Measurements from ENCODE around the gene BANP.
"Not testable (repeated sequence)": the region's sequence is repeated elsewhere in the genome, so short reads cannot be mapped to it uniquely, and the experiment has no call there.

BANP gene

DNA sequence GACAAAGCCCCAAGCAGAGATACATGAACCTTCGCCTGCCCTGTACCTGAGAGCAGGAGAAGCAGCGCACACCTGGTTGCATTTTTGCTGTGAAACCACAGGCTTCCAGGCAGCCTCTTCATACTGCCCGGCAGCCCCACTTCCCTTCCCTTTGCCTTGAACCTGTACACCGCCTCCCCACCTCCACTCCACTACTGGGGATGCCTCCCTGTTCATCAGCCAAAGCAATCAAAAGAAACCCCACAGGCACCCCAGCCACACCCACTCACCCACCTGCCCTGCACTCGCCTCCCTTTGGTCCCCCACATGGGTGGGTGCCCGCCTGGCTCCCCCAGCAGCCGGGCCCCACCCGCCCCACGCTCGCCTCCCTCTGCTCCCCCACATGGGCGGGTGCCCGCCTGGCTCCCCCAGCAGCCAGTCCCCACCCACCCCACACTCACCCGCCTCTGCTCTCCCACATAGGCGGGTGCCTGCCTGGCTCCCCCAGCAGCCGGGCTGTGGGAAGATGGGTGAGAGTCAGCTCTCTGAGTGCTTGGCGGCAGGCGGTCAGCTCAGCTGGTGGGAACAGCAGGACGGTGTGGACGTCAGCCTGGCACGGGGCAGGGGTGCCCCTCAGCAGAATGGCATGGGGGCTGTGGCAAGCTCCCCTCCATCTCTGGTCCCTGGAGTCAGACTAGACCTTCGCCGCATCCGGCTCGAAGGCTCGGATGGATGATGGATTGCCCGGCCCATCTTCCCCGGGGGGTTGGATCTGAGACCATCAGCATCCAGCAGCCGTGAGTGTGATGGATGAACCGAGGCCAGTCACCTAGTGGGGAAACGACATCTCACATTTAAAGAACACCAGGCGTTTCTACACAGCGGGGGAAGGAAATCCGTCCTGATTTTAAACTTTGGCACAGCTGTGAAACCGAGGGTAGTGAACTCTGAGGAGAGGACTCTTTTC lies 135.6 kb downstream of the BANP start:
- H3K36me3 ChIP-seq (ENCODE audit: insufficient read depth): no peaks in the 10 kb centered on the region
- H3K27me3 ChIP-seq (ENCODE audit: insufficient read depth, low read depth): no peaks in the 10 kb centered on the region; the same call in 1 of the 2 replicates
- H4K20me1 ChIP-seq (ENCODE audit: insufficient read depth): no peaks in the 10 kb centered on the region
- H3K27ac ChIP-seq: no peak overlapping the region
- no peak overlapping the region for H2AFZ ChIP-seq (ENCODE audit: low read depth)
- H3K4me3 ChIP-seq (IDR thresholded peaks at IDR 0.05; ENCODE audit: insufficient read depth, low read depth, low read length): no peak overlapping the region
- no peaks in the 10 kb centered on the region for H3K79me2 ChIP-seq (ENCODE audit: insufficient read depth, low read depth)
- no peak for TF ChIP-seq CTCF (conservative IDR thresholded peaks at IDR 0.05; ENCODE audit: low read depth, low read length)
- no peaks in the 10 kb centered on the region for H3K4me1 ChIP-seq (ENCODE audit: low read depth, poor library complexity, severe bottlenecking)
- H3K4me2 ChIP-seq: no peak overlapping the region
- no peak overlapping the region for H3K9ac ChIP-seq

DNA sequence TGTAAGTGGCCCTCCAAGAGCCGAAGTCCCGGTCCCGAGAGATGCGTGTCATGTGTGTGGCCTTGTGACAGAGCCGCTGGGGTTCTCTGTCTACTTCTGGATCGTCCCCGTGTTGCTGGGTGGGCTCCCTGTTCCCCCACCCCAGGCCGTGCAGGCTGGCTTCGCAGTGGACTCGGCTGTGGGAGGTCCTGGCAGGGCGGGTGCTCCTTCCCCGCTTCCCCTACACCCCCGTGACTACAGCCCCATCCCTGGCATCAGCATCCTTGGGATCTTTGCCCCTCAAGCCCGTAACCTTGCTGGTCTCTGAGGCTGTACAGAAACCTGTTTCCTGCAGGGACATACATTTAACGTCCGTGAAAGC lies 136.3 kb downstream of the BANP start:
- no peaks in the 10 kb centered on the region for H3K4me1 ChIP-seq (ENCODE audit: low read depth, poor library complexity, severe bottlenecking)
- no peaks in the 10 kb centered on the region; the same call in 1 of the 2 replicates for H3K27me3 ChIP-seq (ENCODE audit: insufficient read depth, low read depth)
- H3K4me3 ChIP-seq (IDR thresholded peaks at IDR 0.05; ENCODE audit: insufficient read depth, low read depth, low read length): no peak overlapping the region
- H3K36me3 ChIP-seq (ENCODE audit: insufficient read depth): no peaks in the 10 kb centered on the region
- TF ChIP-seq CTCF (conservative IDR thresholded peaks at IDR 0.05; ENCODE audit: low read depth, low read length): no peak
- H3K79me2 ChIP-seq (ENCODE audit: insufficient read depth, low read depth): no peaks in the 10 kb centered on the region
- no peak overlapping the region for H3K4me2 ChIP-seq
- no peak overlapping the region for H3K27ac ChIP-seq
- H2AFZ ChIP-seq (ENCODE audit: low read depth): no peak overlapping the region
- no peak overlapping the region for H3K9ac ChIP-seq
- H4K20me1 ChIP-seq (ENCODE audit: insufficient read depth): no peaks in the 10 kb centered on the region

DNA sequence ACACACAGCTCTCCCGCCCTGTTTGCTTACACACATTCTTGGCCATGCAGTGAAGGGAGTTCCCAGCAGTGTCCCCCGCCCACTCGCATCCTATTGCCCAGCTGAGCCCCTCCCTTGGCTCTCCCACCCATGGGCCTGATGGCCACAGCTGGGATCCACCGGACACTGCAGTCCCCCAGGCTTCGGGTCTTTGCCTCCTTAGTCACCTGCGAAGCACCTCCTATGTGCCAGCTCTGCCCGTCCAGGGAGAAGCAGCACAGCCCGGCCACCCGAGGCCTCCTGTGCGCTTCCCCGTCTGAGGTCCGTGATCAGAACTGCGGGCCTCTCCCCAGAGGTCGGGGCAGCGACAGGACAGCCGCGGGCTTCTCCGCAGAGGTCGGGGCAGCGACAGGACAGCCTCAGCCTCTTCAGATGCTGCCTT lies 136.9 kb downstream of the BANP start:
- Histone ChIP-seq H3K9ac (no peak overlapping the region), H2AFZ (ENCODE audit: low read depth) (no peak overlapping the region), H4K20me1 (ENCODE audit: insufficient read depth) (no peaks in the 10 kb centered on the region), H3K4me1 (ENCODE audit: low read depth, poor library complexity, severe bottlenecking) (no peaks in the 10 kb centered on the region), H3K27me3 (ENCODE audit: insufficient read depth, low read depth) (no peaks in the 10 kb centered on the region; the same call in 1 of the 2 replicates), H3K27ac (no peak overlapping the region), H3K79me2 (ENCODE audit: insufficient read depth, low read depth) (no peaks in the 10 kb centered on the region), H3K4me2 (no peak overlapping the region), H3K4me3 (IDR thresholded peaks at IDR 0.05; ENCODE audit: insufficient read depth, low read depth, low read length) (no peak overlapping the region), H3K36me3 (ENCODE audit: insufficient read depth) (no peaks in the 10 kb centered on the region)
- no peak for TF ChIP-seq CTCF (conservative IDR thresholded peaks at IDR 0.05; ENCODE audit: low read depth, low read length)

DNA sequence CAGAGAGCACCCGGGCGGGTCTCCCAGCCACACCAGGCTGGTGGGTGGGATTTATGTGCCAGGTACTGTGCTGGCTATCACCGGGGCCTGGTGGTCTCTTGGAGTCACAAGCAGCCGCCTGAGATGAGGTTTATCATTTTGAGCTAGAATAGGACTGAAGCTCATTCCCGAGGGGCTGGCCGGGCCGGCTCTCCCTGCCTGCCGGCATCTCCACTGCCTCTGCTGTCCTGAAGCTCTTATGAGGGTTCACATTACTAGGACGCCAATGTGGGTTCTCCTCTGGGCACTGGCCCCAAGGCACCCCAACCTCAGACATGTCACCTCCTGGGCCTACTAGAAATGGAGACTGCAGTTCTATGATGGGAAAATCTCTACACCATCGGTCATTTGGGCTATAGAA lies 137.4 kb downstream of the BANP start:
- H3K27ac ChIP-seq; H3K4me3 ChIP-seq (IDR thresholded peaks at IDR 0.05; ENCODE audit: insufficient read depth, low read depth, low read length); H3K79me2 ChIP-seq (ENCODE audit: insufficient read depth, low read depth); H3K27me3 ChIP-seq (ENCODE audit: insufficient read depth, low read depth); H4K20me1 ChIP-seq (ENCODE audit: insufficient read depth); H3K9ac ChIP-seq; H3K4me2 ChIP-seq; H3K36me3 ChIP-seq (ENCODE audit: insufficient read depth); H2AFZ ChIP-seq (ENCODE audit: low read depth); H3K4me1 ChIP-seq (ENCODE audit: low read depth, poor library complexity, severe bottlenecking): not testable (repeated sequence)

- H3K27me3 ChIP-seq (ENCODE audit: insufficient read depth, low read depth); H3K79me2 ChIP-seq (ENCODE audit: insufficient read depth, low read depth); H3K4me1 ChIP-seq (ENCODE audit: low read depth, poor library complexity, severe bottlenecking); H4K20me1 ChIP-seq (ENCODE audit: insufficient read depth); H3K4me2 ChIP-seq; H3K27ac ChIP-seq; H3K9ac ChIP-seq; H3K36me3 ChIP-seq (ENCODE audit: insufficient read depth); H3K4me3 ChIP-seq (IDR thresholded peaks at IDR 0.05; ENCODE audit: insufficient read depth, low read depth, low read length); H2AFZ ChIP-seq (ENCODE audit: low read depth): not testable (repeated sequence)
Observed at GRCh38 chr16:88089071-88089470, 137.8 kb downstream of the BANP start.

- H4K20me1 ChIP-seq (ENCODE audit: insufficient read depth); H2AFZ ChIP-seq (ENCODE audit: low read depth); H3K36me3 ChIP-seq (ENCODE audit: insufficient read depth); H3K27ac ChIP-seq; H3K9ac ChIP-seq; H3K79me2 ChIP-seq (ENCODE audit: insufficient read depth, low read depth); H3K4me1 ChIP-seq (ENCODE audit: low read depth, poor library complexity, severe bottlenecking); H3K4me2 ChIP-seq; H3K27me3 ChIP-seq (ENCODE audit: insufficient read depth, low read depth); H3K4me3 ChIP-seq (IDR thresholded peaks at IDR 0.05; ENCODE audit: insufficient read depth, low read depth, low read length): not testable (repeated sequence)
Observed at GRCh38 chr16:88089632-88090376, 138.6 kb downstream of the BANP start.

DNA sequence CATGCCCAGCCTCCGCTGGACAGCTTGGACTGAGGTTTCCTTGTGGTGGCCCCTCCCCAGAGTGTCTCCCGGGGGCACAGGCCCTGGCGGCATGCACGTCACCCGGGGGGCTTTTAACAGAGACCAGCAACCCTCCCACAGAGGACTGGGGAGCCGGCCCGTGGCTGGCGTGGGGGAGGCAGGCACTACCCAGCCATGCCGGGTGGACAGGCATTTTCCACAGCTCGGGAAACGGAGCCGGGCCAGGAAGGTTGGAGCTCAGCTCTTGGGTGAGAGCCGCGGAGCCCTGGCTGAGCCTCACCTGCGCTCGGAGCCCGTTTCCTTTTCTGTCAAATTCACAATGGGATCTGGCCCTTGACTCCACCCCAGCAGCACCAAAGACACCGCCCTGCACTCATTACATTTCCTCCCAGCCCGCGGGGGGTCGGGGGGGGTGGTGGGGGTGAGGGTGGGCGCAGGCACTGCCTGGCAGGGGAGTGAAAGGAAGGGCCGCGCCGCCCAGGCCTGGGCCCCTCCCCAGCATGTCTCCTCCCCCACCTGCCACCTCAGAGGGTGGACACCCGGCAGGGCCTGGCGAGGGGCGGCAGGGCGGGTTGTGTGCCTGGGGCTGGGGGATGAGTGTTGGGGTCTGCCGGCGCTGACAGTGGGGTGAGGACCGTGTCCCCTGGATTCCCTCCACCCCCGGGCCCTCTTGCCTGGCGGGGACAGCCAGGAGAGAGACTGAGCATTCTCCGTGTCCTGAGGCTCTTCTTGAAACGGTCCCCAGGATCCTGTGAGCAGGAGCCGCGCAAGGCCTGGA lies 139.3 kb downstream of the BANP start:
- not testable (repeated sequence) for H4K20me1 ChIP-seq (ENCODE audit: insufficient read depth)

More for the DNA sequence above, 139.3 kb downstream of the BANP start:
- not testable (repeated sequence) for H3K4me2 ChIP-seq; H3K9ac ChIP-seq; H2AFZ ChIP-seq (ENCODE audit: low read depth); H3K79me2 ChIP-seq (ENCODE audit: insufficient read depth, low read depth); H3K4me1 ChIP-seq (ENCODE audit: low read depth, poor library complexity, severe bottlenecking); H3K27ac ChIP-seq; H3K36me3 ChIP-seq (ENCODE audit: insufficient read depth); H3K4me3 ChIP-seq (IDR thresholded peaks at IDR 0.05; ENCODE audit: insufficient read depth, low read depth, low read length); H3K27me3 ChIP-seq (ENCODE audit: insufficient read depth, low read depth)

Data from KMS-11 (cell line).